H1 (cell line): ENCODE data around the gene CALM1.

Source experiments
- CEBPB ChIP-seq: IDR thresholded peaks from 2 replicates; pipeline ENCODE4 v1.6.1; 2012; ENCODE audit warnings: low read depth, low read length
- CHD1 ChIP-seq: IDR thresholded peaks from 2 replicates; pipeline ENCODE4 v1.6.1; 2012; ENCODE audit warnings: low read depth, low read length, improper control_type of control experiment
- CREB1 ChIP-seq: IDR thresholded peaks from 2 replicates; pipeline ENCODE4 v1.6.1; 2012; ENCODE audit warnings: inconsistent platforms
- EP300 ChIP-seq, 2 experiments: IDR thresholded peaks; 1 replicate in 1 of 2; 2 replicates in 1 of 2; pipeline ENCODE4 v1.6.1; 2011 to 2012; ENCODE audit warnings: low read depth in 2 of 2, low read length in 2 of 2, mild to moderate bottlenecking in 2 of 2, borderline replicate concordance in 1 of 2, inconsistent platforms in 1 of 2, moderate library complexity in 1 of 2
- KDM1A ChIP-seq: fragments of 200-600, 300-600 bp; sonication (generic); IDR thresholded peaks from 2 replicates; pipeline ENCODE4 v1.7.1; 2016; ENCODE audit warnings: mild to moderate bottlenecking, low read length, borderline replicate concordance
- POLR2A ChIP-seq, 2 experiments: IDR thresholded peaks; 1 replicate in 1 of 2; 2 replicates in 1 of 2; pipeline ENCODE4 v1.6.1; 2011; ENCODE audit warnings: low read depth in 2 of 2, low read length in 2 of 2, mild to moderate bottlenecking in 2 of 2; ENCODE audit errors: control extremely low read depth in 1 of 2
- POLR2AphosphoS5 ChIP-seq: IDR thresholded peaks from 2 replicates; pipeline ENCODE4 v1.6.1; 2011; ENCODE audit warnings: low read depth, low read length
- SAP30 ChIP-seq: fragments of 300-600 bp; sonication (generic); IDR thresholded peaks from 2 replicates; pipeline ENCODE4 v1.7.1; 2012; ENCODE audit warnings: low read length, moderate library complexity, mild to moderate bottlenecking, inconsistent platforms; ENCODE audit not compliant: insufficient read depth, insufficient replicate concordance
- TF ChIP-seq, protein P1 (sequence below): IDR thresholded peaks from 2 replicates; pipeline ENCODE4 v1.6.1; 2012; ENCODE audit warnings: inconsistent platforms
- TF ChIP-seq, protein P2 (sequence below), 3 experiments: IDR thresholded peaks; 1 replicate in 2 of 3; 2 replicates in 1 of 3; pipeline versions ENCODE4 v1.5.1 to v1.6.1; 2011; ENCODE audit warnings: low read length in 3 of 3, mild to moderate bottlenecking in 3 of 3, inconsistent platforms in 2 of 3, low read depth in 1 of 3, moderate library complexity in 1 of 3; ENCODE audit not compliant: insufficient read depth in 1 of 3; ENCODE audit errors: control extremely low read depth in 1 of 3

DNA sequence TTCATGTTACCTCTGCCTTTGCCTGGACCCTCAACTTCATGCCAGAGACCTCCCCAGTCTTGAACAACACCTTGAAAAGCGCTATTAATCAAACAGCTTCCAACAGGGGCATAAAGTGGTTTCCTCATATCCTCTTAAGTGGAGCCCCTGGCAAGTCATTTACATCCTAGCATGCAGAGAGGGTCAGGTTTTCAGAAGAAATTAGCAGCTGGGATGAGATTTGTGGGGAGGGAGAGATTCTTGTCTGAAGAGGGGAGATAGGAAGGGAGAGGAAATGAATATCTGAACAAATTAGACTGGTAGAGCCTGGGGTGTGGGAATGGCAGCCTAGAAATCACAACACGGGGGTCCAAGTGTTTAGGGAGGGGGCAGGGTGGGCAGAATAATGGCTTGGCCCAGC lies 45.6 kb downstream of the CALM1 start:
- TF ChIP-seq, protein P1, sequence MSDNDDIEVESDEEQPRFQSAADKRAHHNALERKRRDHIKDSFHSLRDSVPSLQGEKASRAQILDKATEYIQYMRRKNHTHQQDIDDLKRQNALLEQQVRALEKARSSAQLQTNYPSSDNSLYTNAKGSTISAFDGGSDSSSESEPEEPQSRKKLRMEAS, result no peak
- TF ChIP-seq EP300 (IDR thresholded peaks at IDR 0.05; ENCODE audit: borderline replicate concordance in 1 of 2, low read depth in 2 of 2, low read length in 2 of 2) (no peak), CHD1 (no peak), SAP30 (no peak), POLR2A (IDR thresholded peaks at IDR 0.05; ENCODE audit: control extremely low read depth in 1 of 2, low read depth in 2 of 2, low read length in 2 of 2) (no peak), CREB1 (no peak), KDM1A (no peak), POLR2AphosphoS5 (no peak), CEBPB (no peak)
- TF ChIP-seq, protein P2, sequence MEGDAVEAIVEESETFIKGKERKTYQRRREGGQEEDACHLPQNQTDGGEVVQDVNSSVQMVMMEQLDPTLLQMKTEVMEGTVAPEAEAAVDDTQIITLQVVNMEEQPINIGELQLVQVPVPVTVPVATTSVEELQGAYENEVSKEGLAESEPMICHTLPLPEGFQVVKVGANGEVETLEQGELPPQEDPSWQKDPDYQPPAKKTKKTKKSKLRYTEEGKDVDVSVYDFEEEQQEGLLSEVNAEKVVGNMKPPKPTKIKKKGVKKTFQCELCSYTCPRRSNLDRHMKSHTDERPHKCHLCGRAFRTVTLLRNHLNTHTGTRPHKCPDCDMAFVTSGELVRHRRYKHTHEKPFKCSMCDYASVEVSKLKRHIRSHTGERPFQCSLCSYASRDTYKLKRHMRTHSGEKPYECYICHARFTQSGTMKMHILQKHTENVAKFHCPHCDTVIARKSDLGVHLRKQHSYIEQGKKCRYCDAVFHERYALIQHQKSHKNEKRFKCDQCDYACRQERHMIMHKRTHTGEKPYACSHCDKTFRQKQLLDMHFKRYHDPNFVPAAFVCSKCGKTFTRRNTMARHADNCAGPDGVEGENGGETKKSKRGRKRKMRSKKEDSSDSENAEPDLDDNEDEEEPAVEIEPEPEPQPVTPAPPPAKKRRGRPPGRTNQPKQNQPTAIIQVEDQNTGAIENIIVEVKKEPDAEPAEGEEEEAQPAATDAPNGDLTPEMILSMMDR (IDR thresholded peaks at IDR 0.05; ENCODE audit: control extremely low read depth in 1 of 3, insufficient read depth in 1 of 3, low read depth in 1 of 3, low read length in 3 of 3), result no peak
